CD4-positive, CD25-positive, alpha-beta regulatory T cell (primary cell): Measurements from ENCODE around the gene SMIM11. TPM values are rescaled to one million over a fixed set of nuclear protein-coding genes. Genes with fewer than 3 reads are reported as not detected.
A peak's percentile ranks its signal among the peaks of the same experiment; 100 is the strongest.
"Not testable (repeated sequence)": the region's sequence is repeated elsewhere in the genome, so short reads cannot be mapped to it uniquely, and the experiment has no call there.

Source experiments
- ATAC-seq, 2 donors: fragments of 150-1000 bp; cut with Tn5 transposase; one replicate each; pipeline ENCODE4 v1.10.0; 2021; ENCODE audit warnings: low read depth in 2 of 2, moderate number of reproducible peaks in 2 of 2, moderate library complexity in 1 of 2
- DNase-seq, 3 donors: peaks; one replicate each; pipeline versions ENCODE4 v3.0.0 to v3.0.0-alpha.2; 2012 to 2022; ENCODE audit warnings: mixed read lengths in 1 of 3
- H3K27ac ChIP-seq: one replicate; pipeline ENCODE4 v1.7.0; 2013; ENCODE audit warnings: mild to moderate bottlenecking, low read length; ENCODE audit not compliant: insufficient read depth, poor library complexity, severe bottlenecking
- H3K27me3 ChIP-seq: one replicate; pipeline ENCODE4 v1.7.0; 2013; ENCODE audit warnings: low read length; ENCODE audit not compliant: control insufficient read depth, insufficient read depth
- H3K36me3 ChIP-seq: one replicate; pipeline ENCODE4 v1.7.0; 2013; ENCODE audit warnings: mild to moderate bottlenecking, low read length, moderate library complexity; ENCODE audit not compliant: control insufficient read depth, insufficient read depth
- H3K4me1 ChIP-seq: 2 replicates; pipeline ENCODE4 v1.7.0; 2013; ENCODE audit warnings: mild to moderate bottlenecking, low read length; ENCODE audit not compliant: insufficient read depth, control insufficient read depth, poor library complexity, severe bottlenecking
- H3K4me3 ChIP-seq: one replicate; pipeline ENCODE4 v1.7.0; 2013; ENCODE audit warnings: low read depth, mild to moderate bottlenecking, low read length, moderate library complexity
- H3K9me3 ChIP-seq, 2 experiments: 1 replicate in 1 of 2; 2 replicates in 1 of 2; pipeline ENCODE4 v1.7.0; 2013; ENCODE audit warnings: low read length in 2 of 2, mild to moderate bottlenecking in 1 of 2, moderate library complexity in 1 of 2; ENCODE audit not compliant: control insufficient read depth in 2 of 2
- H3K27ac Mint-ChIP-seq, 3 donors: one replicate each; pipeline ENCODE4 v1.8.0; 2020 to 2022; ENCODE audit warnings: mild to moderate bottlenecking in 3 of 3, mixed read lengths in 3 of 3, moderate library complexity in 2 of 3
- H3K27me3 Mint-ChIP-seq: one replicate; pipeline ENCODE4 v1.8.0; 2022; ENCODE audit warnings: mild to moderate bottlenecking, mixed read lengths
- H3K36me3 Mint-ChIP-seq: one replicate; pipeline ENCODE4 v1.8.0; 2020; ENCODE audit warnings: mixed read lengths
- H3K4me1 Mint-ChIP-seq, 4 donors: one replicate each; pipeline ENCODE4 v1.8.0; 2020 to 2022; ENCODE audit warnings: mixed read lengths in 4 of 4, mild to moderate bottlenecking in 1 of 4
- H3K4me3 Mint-ChIP-seq, 4 donors: one replicate each; pipeline ENCODE4 v1.8.0; 2020 to 2022; ENCODE audit warnings: mild to moderate bottlenecking in 4 of 4, mixed read lengths in 4 of 4, moderate library complexity in 3 of 4
- H3K9me3 Mint-ChIP-seq, 7 donors: one replicate each; pipeline ENCODE4 v1.8.0; 2020 to 2022; ENCODE audit warnings: mixed read lengths in 7 of 7, mild to moderate bottlenecking in 3 of 7, moderate library complexity in 2 of 7
- polyA plus RNA-seq, 4 donors: library from polyadenylated mRNA; unstranded; fragments of 300-500 nt; fragmentation: Illumina TruSeq; gene quantifications; one replicate each; pipeline ENCODE4 v1.2.3, GENCODE V29; 2021
- total RNA-seq: library from RNA; stranded (reverse); gene quantifications from one replicate; pipeline ENCODE4 v1.2.3, GENCODE V29; 2022

SMIM11 gene
- 5.6 TPM for total RNA-seq
- 10 to 100 TPM in 2 of 4 donors, 1 to 10 TPM in 2; 7.4 to 34.3 (median 18.9) TPM for polyA plus RNA-seq

GRCh38 chr21:34374940-34375618 lies at the start of gene SMIM11:
SMIM11 (plus strand) TSS chr21:34375507; CDS start chr21:34379505, 3,998 bp downstream.
- not testable (repeated sequence) for H3K27ac ChIP-seq, H3K9me3 Mint-ChIP-seq, H3K36me3 Mint-ChIP-seq, H3K9me3 ChIP-seq, H3K36me3 ChIP-seq, DNase-seq, H3K4me1 Mint-ChIP-seq, H3K27me3 Mint-ChIP-seq, H3K4me3 ChIP-seq, H3K27ac Mint-ChIP-seq, H3K27me3 ChIP-seq, H3K4me1 ChIP-seq, H3K4me3 Mint-ChIP-seq
- ATAC-seq = peak; percentile 96

GRCh38 chr21:34330055-34330454 lies 45.3 kb upstream of the SMIM11 start:
- Mint-ChIP-seq H3K9me3 (peaks cover 0 to 8% (median 1%) of the 10 kb centered on the region in 7 donors), H3K27ac (no peak overlapping the region), H3K4me3 (no peak overlapping the region), H3K4me1 (no peaks in the 10 kb centered on the region), H3K27me3 (no peaks in the 10 kb centered on the region), H3K36me3 (peaks cover 3% of the 10 kb centered on the region)
- Histone ChIP-seq H3K27ac (no peak overlapping the region), H3K9me3 (no peaks in the 10 kb centered on the region), H3K27me3 (no peaks in the 10 kb centered on the region), H3K36me3 (no peaks in the 10 kb centered on the region), H3K4me1 (no peaks in the 10 kb centered on the region), H3K4me3 (no peak overlapping the region)
- DNase-seq = no peak
- ATAC-seq = no peak

GRCh38 chr21:34331726-34332125 lies 43.6 kb upstream of the SMIM11 start:
- Histone ChIP-seq H3K36me3 (no peaks in the 10 kb centered on the region), H3K27me3 (no peaks in the 10 kb centered on the region), H3K27ac (no peak overlapping the region), H3K4me1 (no peaks in the 10 kb centered on the region), H3K4me3 (no peak overlapping the region), H3K9me3 (no peaks in the 10 kb centered on the region)
- Mint-ChIP-seq H3K36me3 (no peaks in the 10 kb centered on the region), H3K4me1 (no peaks in the 10 kb centered on the region), H3K4me3 (no peak overlapping the region), H3K27ac (no peak overlapping the region), H3K9me3 (peaks cover 0 to 8% (median 1%) of the 10 kb centered on the region in 7 donors), H3K27me3 (peaks cover 4% of the 10 kb centered on the region)
- DNase-seq (no peak), ATAC-seq (no peak)

- H3K4me1 Mint-ChIP-seq = no peaks in the 10 kb centered on the region
- H3K36me3 Mint-ChIP-seq = no peaks in the 10 kb centered on the region
- H3K4me3 Mint-ChIP-seq = no peak overlapping the region
- no peaks in the 10 kb centered on the region for H3K27me3 ChIP-seq
- H3K9me3 ChIP-seq = no peaks in the 10 kb centered on the region
- no peak overlapping the region for H3K27ac Mint-ChIP-seq
- peaks cover 9% of the 10 kb centered on the region for H3K27me3 Mint-ChIP-seq
- H3K9me3 Mint-ChIP-seq = peaks cover 0 to 8% (median 1%) of the 10 kb centered on the region in 7 donors
- ATAC-seq (no peak), DNase-seq (no peak)
- H3K36me3 ChIP-seq = no peaks in the 10 kb centered on the region
- no peaks in the 10 kb centered on the region for H3K4me1 ChIP-seq
- no peak overlapping the region for H3K27ac ChIP-seq
- no peak overlapping the region for H3K4me3 ChIP-seq
These were observed 43.0 kb upstream of the SMIM11 start for GRCh38 chr21:34332347-34332746.

GRCh38 chr21:34333121-34333739 lies 42.1 kb upstream of the SMIM11 start:
- Histone ChIP-seq H3K4me3 (no peak overlapping the region), H3K9me3 (no peaks in the 10 kb centered on the region), H3K27ac (no peak overlapping the region), H3K36me3 (no peaks in the 10 kb centered on the region), H3K27me3 (no peaks in the 10 kb centered on the region), H3K4me1 (no peaks in the 10 kb centered on the region)
- ATAC-seq (no peak), DNase-seq (no peak)
- H3K27me3 Mint-ChIP-seq = peaks cover 9% of the 10 kb centered on the region
- peaks cover 0 to 8% (median 1%) of the 10 kb centered on the region in 7 donors for H3K9me3 Mint-ChIP-seq
- no peaks in the 10 kb centered on the region for H3K4me1 Mint-ChIP-seq
- H3K36me3 Mint-ChIP-seq = no peaks in the 10 kb centered on the region
- H3K4me3 Mint-ChIP-seq = no peak overlapping the region
- no peak overlapping the region for H3K27ac Mint-ChIP-seq

- Histone ChIP-seq H3K36me3 (no peaks in the 10 kb centered on the region), H3K27me3 (no peaks in the 10 kb centered on the region), H3K27ac (no peak overlapping the region), H3K4me3 (no peak overlapping the region), H3K9me3 (no peaks in the 10 kb centered on the region), H3K4me1 (no peaks in the 10 kb centered on the region)
- ATAC-seq (no peak), DNase-seq (no peak)
- Mint-ChIP-seq H3K27ac (no peak overlapping the region), H3K4me1 (no peaks in the 10 kb centered on the region), H3K36me3 (no peaks in the 10 kb centered on the region), H3K27me3 (peaks cover 9% of the 10 kb centered on the region), H3K9me3 (peaks cover 0 to 2% (median 0%) of the 10 kb centered on the region in 7 donors), H3K4me3 (no peak overlapping the region)
These were observed 40.0 kb upstream of the SMIM11 start for GRCh38 chr21:34335316-34335715.

- H3K4me1 Mint-ChIP-seq = peaks cover 0 to 2% (median 0%) of the 10 kb centered on the region in 4 donors
- H3K27me3 Mint-ChIP-seq = peaks cover 9% of the 10 kb centered on the region
- H3K9me3 Mint-ChIP-seq = peaks cover 0 to 2% (median 0%) of the 10 kb centered on the region in 7 donors
- no peaks in the 10 kb centered on the region for H3K27me3 ChIP-seq
- no peak overlapping the region for H3K4me3 Mint-ChIP-seq
- no peaks in the 10 kb centered on the region for H3K9me3 ChIP-seq
- no peaks in the 10 kb centered on the region for H3K36me3 ChIP-seq
- no peaks in the 10 kb centered on the region for H3K4me1 ChIP-seq
- H3K36me3 Mint-ChIP-seq = no peaks in the 10 kb centered on the region
- no peak overlapping the region for H3K27ac Mint-ChIP-seq
- H3K27ac ChIP-seq = no peak overlapping the region
- DNase-seq (no peak), ATAC-seq (no peak)
- no peak overlapping the region for H3K4me3 ChIP-seq
These were observed 39.1 kb upstream of the SMIM11 start for GRCh38 chr21:34336245-34336644.
